Right lobe of liver (tissue), 6 donors: Measurements from ENCODE around the gene FLOT2. TPM values are rescaled to one million over a fixed set of nuclear protein-coding genes. Genes with fewer than 3 reads are reported as not detected.
A peak's percentile ranks its signal among the peaks of the same experiment; 100 is the strongest.

ENCODE experiments used
- ATAC-seq, 4 donors: fragments of 200-7000 bp; cut with Tn5 transposase; one replicate each; pipeline ENCODE4 v1.9.1; 2020; ENCODE audit warnings: mild to moderate bottlenecking in 4 of 4, moderate library complexity in 4 of 4
- DNase-seq, 3 donors: peaks; one replicate each; pipeline ENCODE4 v3.0.0-alpha.2; 2020
- H3K27ac ChIP-seq, 3 donors: fragments of 200-600 bp; one replicate each; pipeline ENCODE4 v1.8.0; 2022
- H3K27me3 ChIP-seq, 2 donors: fragments of 200-600 bp; one replicate each; pipeline ENCODE4 v1.8.0; 2022
- H3K36me3 ChIP-seq, 4 donors: fragments of 200-600 bp; sonication (generic) in 1 of 4; one replicate each; pipeline versions ENCODE4 v1.5.1 to v1.8.0; 2017 to 2022; ENCODE audit warnings: control low read depth in 1 of 4
- H3K4me1 ChIP-seq, 4 donors: fragments of 200-600 bp; sonication (generic) in 1 of 4; one replicate each; pipeline versions ENCODE4 v1.5.1 to v1.8.0; 2017 to 2022; ENCODE audit warnings: control low read depth in 1 of 4
- H3K4me3 ChIP-seq, 3 donors: fragments of 200-600 bp; one replicate each; pipeline ENCODE4 v1.8.0; 2022
- H3K9me3 ChIP-seq, 4 donors: fragments of 200-600 bp; sonication (generic) in 1 of 4; one replicate each; pipeline versions ENCODE4 v1.5.1 to v1.8.0; 2017 to 2022; ENCODE audit warnings: control low read depth in 1 of 4
- POLR2A ChIP-seq: fragments of 450-650 bp; IDR thresholded peaks from one replicate; pipeline ENCODE4 v1.6.1; 2017; ENCODE audit warnings: antibody characterized with exemption, mild to moderate bottlenecking
- WGBS: methylation state at CpG from one replicate; pipeline ENCODE4 v1.1.6; 2018; ENCODE audit warnings: low coverage, low lambda C conversion rate; ENCODE audit not compliant: insufficient coverage; ENCODE audit errors: missing lambda C conversion rate; 5-methylcytosine and 5-hydroxymethylcytosine counted together
- intact Hi-C, 2 donors: fragments of 100-400 bp; cut with DNase I; formaldehyde crosslinking; loops; one replicate each; pipeline versions ENCODE4 v1.11.2 to v1.14.1; 2022
- total RNA-seq, 6 experiments: library from RNA; depleted of rRNA in 2 of 6; stranded (reverse); fragments of >200 nt in 2 of 6; fragmentation: NEBNext Ultra II Directional in 3 of 6; extraction: Animal tissue kit (Norgen Biotek cat#: 25700) in 3 of 6; gene quantifications; one replicate each; pipeline versions ENCODE4 v1.1.0 to v1.2.4, GENCODE V29; 2016 to 2023
- TF ChIP-seq, protein P1 (sequence below), 4 donors: fragments of 200-600 bp in 3 of 4; fragments of 450-650 bp in 1 of 4; IDR thresholded peaks; one replicate each; pipeline versions ENCODE4 v1.5.1 to v1.8.0; 2016 to 2022; ENCODE audit warnings: antibody characterized with exemption in 4 of 4, mild to moderate bottlenecking in 2 of 4
- donor health status: DM: no; HTN: yes; CAD: no.
- donor health status: DM: no; HTN: no; CAD: no.
- donor health status: DM: no; HTN: no; CAD: no.
- donor health status: DM: no; HTN: yes; CAD: no.
- donor health status: DM: no; HTN: yes; CAD: no.

The FLOT2 gene
- total RNA-seq, 6 experiments from 2014 or later, result 64.9 to 131 (median 82.8) TPM

- no peak overlapping the region for H3K27ac ChIP-seq
- intact Hi-C loops, result no loop called here
- ATAC-seq (no peak), DNase-seq (no peak)
- TF ChIP-seq POLR2A, result no peak
- TF ChIP-seq, protein P1, sequence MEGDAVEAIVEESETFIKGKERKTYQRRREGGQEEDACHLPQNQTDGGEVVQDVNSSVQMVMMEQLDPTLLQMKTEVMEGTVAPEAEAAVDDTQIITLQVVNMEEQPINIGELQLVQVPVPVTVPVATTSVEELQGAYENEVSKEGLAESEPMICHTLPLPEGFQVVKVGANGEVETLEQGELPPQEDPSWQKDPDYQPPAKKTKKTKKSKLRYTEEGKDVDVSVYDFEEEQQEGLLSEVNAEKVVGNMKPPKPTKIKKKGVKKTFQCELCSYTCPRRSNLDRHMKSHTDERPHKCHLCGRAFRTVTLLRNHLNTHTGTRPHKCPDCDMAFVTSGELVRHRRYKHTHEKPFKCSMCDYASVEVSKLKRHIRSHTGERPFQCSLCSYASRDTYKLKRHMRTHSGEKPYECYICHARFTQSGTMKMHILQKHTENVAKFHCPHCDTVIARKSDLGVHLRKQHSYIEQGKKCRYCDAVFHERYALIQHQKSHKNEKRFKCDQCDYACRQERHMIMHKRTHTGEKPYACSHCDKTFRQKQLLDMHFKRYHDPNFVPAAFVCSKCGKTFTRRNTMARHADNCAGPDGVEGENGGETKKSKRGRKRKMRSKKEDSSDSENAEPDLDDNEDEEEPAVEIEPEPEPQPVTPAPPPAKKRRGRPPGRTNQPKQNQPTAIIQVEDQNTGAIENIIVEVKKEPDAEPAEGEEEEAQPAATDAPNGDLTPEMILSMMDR (IDR thresholded peaks at IDR 0.05), result no peak
- H3K9me3 ChIP-seq, result no peaks in the 10 kb centered on the region
- no peaks in the 10 kb centered on the region for H3K4me1 ChIP-seq
- peaks cover 0 to 20% (median 3%) of the 10 kb centered on the region in 4 donors for H3K36me3 ChIP-seq
- no peak overlapping the region for H3K4me3 ChIP-seq
- no peaks in the 10 kb centered on the region for H3K27me3 ChIP-seq
- WGBS, result 100% methylated on average over 1 of the region's 1 CpG
Measured at GRCh38 chr17:28863953-28864352, 33.6 kb downstream of the FLOT2 start.

- 75% methylated on average over 2 of the region's 3 CpGs for WGBS
- no peak overlapping the region for H3K27ac ChIP-seq
- no peaks in the 10 kb centered on the region for H3K27me3 ChIP-seq
- H3K36me3 ChIP-seq, result peaks cover 0 to 34% (median 10%) of the 10 kb centered on the region in 4 donors
- H3K4me3 ChIP-seq, result no peak overlapping the region
- intact Hi-C loops, result no loop called here
- H3K9me3 ChIP-seq, result no peaks in the 10 kb centered on the region
- no peak for TF ChIP-seq POLR2A
- TF ChIP-seq, protein P1 (IDR thresholded peaks at IDR 0.05), result no peak
- H3K4me1 ChIP-seq, result no peaks in the 10 kb centered on the region
- DNase-seq (no peak), ATAC-seq (no peak)
Measured at GRCh38 chr17:28862561-28862960, 35.0 kb downstream of the FLOT2 start.

DNA sequence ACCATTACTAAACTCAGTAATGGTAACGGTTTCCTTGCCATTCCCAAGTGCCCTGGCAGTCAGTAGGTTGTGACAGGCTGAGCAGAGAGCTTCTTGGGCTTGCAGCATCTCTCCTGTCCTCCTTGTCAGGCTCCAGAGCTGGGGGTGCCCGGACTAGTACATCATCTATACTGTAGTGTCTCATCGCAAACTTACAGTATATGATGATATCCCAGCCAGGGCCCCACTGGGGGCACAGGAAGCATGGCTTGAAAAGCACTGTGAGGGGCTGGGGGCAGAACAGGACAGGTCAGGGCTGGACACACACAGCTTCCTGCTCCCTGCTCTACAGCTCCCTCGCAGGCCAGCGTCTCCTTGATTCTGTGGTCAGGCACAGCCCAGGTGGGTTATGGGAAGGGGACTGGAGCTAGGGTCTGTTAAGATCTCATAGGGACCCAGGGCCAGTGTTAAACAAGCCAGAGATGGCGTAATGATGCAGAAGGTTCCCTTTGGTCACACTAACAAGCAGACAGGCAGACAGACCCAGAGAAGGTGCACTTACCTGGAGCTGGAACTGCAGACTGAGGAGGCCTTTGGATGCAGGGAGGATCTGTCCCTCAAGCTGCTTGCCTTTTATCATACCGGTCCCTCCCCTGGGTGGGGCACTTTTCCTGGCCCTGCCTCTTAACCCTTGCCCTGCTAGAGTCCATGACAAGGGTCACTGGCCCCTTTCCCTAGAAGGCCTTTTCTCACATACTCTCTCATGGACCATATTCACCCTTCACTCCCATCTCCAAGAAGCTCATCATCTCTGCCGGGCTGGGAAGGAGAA, 35.9 kb downstream of the FLOT2 start:
- WGBS, result 70% methylated on average over 1 of the region's 8 CpGs
- Histone ChIP-seq H3K9me3 (no peaks in the 10 kb centered on the region), H3K4me3 (no peak overlapping the region), H3K4me1 (no peaks in the 10 kb centered on the region), H3K27ac (no peak overlapping the region), H3K27me3 (no peaks in the 10 kb centered on the region), H3K36me3 (peaks cover 0 to 37% (median 10%) of the 10 kb centered on the region in 4 donors)
- DNase-seq (no peak), ATAC-seq (peak in 3 of 4 donors; percentile 10 to 34 (median 30))
- TF ChIP-seq, protein P1 (IDR thresholded peaks at IDR 0.05), result no peak
- no peak for TF ChIP-seq POLR2A
- intact Hi-C loops, result no loop called here

DNA sequence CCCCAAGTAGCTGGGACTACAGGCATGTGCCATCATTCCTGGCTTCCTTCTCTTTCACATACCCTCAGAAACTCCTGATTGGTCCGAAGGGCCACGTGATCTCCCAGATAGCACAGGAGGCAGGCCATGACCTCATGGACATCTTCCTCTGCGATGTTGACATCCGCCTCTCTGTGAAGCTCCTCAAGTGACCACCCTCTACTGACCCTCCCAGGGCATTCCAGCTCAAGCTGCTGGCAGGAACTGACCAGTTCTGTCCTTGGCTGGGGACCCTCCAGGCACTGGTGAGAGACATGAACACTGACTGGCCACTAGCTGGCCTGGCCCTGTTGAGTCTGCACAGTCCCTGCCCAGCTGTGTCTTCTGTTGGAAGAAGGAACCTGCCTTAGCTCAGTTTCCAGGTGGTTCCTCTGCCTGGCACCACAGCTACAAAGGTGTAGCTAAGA, 37.1 kb downstream of the FLOT2 start:
- H3K36me3 ChIP-seq, result peaks cover 0 to 37% (median 10%) of the 10 kb centered on the region in 4 donors
- intact Hi-C loops, result no loop called here
- WGBS, result 90% methylated on average over 2 of the region's 4 CpGs

More for the DNA sequence above, 37.1 kb downstream of the FLOT2 start:
- H3K4me1 ChIP-seq, result peaks cover 0 to 7% (median 2%) of the 10 kb centered on the region in 4 donors
- H3K27me3 ChIP-seq, result no peaks in the 10 kb centered on the region
- no peak for DNase-seq
- no peaks in the 10 kb centered on the region for H3K9me3 ChIP-seq
- no peak overlapping the region for H3K27ac ChIP-seq
- TF ChIP-seq POLR2A, result no peak
- TF ChIP-seq, protein P1 (IDR thresholded peaks at IDR 0.05), result no peak
- no peak for ATAC-seq
- no peak overlapping the region for H3K4me3 ChIP-seq
